ENCODE data around the gene GPD1.
"Not testable (repeated sequence)": the region's sequence is repeated elsewhere in the genome, so short reads cannot be mapped to it uniquely, and the experiment has no call there.

Gene GPD1

DNA sequence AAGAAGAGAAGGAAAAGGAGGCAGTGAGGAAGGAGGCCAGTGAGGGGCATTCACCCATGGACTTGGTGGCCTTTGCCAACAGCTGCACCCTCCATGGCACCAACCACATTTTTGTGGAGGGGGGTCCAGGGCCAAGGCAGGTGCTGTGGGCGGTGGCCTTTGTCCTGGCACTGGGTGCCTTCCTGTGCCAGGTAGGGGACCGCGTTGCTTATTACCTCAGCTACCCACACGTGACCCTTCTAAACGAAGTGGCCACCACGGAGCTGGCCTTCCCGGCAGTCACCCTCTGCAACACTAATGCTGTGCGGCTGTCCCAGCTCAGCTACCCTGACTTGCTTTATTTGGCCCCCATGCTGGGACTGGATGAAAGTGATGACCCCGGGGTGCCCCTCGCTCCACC, 30.1 kb upstream of the GPD1 start:
- no peak for DNase-seq (ENCODE audit: low spot score)

DNA sequence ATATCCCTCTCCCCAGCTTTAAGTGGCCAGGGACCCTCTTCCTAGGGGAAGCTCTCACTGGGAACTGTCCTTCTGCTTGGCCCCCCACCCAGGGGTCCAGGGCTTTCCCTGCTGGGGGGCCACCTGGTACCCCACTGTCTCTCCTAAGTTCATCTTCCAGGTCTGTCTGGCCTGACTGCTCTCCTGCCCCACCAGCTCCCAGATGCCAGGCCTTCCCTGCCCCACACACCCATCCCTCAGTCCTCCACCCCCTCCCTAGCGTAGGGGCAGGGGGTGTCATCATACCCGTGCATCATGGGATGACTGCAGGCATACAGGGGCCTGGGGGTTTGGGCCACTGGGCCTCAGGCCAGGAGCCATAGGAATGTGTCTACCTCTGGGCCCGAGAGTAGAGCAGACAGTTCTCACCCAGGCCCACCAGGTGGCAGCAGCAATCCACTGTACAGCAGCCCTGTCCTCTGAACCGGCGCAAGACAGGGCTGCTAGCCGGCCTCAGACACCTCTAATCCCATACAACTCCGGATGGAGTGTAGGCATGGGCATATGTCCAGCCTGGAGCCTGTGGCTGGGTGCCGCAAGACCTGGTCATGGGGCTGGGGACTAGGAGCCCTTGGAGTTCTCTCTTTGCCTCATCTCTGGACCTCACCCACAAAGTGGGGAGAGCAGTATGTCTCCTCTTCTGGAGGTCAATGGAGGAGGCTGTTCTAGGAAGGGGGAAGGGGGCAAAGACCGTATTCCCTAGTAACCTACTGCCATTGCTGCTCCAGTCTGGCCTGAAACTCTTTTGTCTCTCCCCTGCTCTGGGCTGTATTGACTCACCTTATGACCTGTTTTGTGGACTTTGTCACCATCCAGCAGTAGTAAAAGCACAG, 28.6 kb upstream of the GPD1 start:
- DNase-seq (ENCODE audit: low spot score), result peak; percentile 81

DNA sequence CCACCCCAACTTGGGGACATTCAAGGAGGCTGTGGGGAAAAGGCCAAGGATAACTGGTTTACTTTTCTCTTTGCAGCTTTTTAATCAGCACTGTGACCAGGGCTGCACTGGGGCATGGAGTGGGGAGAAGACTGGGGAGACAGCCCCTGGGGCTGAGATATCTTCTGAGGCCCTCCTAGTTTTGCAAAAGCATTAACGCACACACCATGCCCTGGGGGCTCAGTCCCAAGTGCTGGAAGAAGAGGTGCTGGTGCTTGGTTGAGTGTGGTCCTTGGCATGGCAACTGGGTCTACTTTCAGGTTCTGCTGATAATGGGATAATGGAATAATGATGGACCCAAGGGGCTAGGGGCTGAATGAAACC, 28.0 kb upstream of the GPD1 start:
- no peak for DNase-seq (ENCODE audit: low spot score)

- DNase-seq (ENCODE audit: low spot score), result no peak
These were observed 26.7 kb upstream of the GPD1 start for GRCh38 chr12:50077099-50077498.

DNA sequence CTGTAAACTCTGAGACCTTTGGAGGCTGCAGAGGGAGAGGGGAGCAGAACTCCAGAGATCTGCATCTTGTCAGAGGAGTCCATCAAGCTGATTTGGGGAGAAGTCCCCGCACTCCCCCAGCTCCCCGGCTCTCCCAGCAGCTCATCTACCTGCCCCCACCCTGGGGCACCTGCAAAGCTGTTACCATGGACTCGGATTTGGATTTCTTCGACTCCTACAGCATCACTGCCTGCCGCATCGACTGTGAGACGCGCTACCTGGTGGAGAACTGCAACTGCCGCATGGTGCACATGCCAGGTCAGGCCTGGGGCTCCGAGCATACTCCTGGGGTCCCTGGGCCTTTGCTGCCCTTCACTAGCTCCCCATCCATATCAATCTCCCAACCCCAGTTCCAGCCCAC, 25.5 kb upstream of the GPD1 start:
- no peak for DNase-seq (ENCODE audit: low spot score)

GRCh38 chr12:50079771-50080170, 24.0 kb upstream of the GPD1 start:
- no peak for DNase-seq (ENCODE audit: low spot score)

GRCh38 chr12:50081096-50081808, 22.6 kb upstream of the GPD1 start:
- no peak for DNase-seq (ENCODE audit: low spot score)

DNA sequence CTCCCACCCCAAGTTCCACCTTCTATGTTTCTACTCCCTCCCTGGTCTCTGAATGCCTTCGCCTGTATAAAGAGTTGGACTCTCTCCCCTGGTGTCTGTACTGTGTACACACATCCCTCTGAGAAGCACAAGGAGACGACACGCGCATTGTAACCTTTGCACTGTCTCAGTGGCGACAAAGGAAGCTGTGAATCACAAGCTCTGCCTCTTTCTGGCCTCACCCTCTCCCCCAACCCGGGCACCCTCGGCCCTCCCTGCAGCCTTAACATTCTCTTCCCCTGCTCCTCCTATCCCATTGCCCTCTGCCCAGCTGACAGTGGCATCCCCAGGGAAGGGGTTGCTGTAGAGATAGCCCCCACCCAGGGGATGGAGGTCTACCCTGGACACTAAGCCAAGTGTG, 21.2 kb upstream of the GPD1 start:
- DNase-seq (ENCODE audit: low spot score), result no peak

GRCh38 chr12:50083301-50083700, 20.5 kb upstream of the GPD1 start:
- DNase-seq (ENCODE audit: low spot score), result no peak

DNA sequence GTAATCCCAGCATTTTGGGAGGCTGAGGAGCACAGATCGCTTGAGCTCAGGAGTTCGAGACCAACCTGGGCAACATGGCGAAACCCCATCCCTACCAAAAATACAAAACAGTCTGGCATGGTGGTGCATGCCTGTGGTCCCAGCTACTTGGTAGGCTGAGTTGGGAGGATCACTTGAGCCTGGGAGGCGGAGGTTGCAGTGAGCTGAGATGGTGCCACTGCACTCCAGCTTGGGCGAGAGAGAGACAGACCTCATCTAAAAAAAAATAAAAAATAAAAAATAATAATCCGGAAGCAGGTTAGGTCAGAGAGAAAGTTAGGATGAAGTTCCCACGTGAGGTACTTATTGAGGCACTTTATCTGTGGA, 19.4 kb upstream of the GPD1 start:
- DNase-seq (ENCODE audit: low spot score), result not testable (repeated sequence)

- DNase-seq (ENCODE audit: low spot score), result peak; percentile 94
These were observed 18.8 kb upstream of the GPD1 start, which contains the start of gene SMARCD1 for GRCh38 chr12:50084775-50085614. Gene SMARCD1, plus strand, starts transcription at chr12:50085342. Its CDS starts 28 bp downstream, at chr12:50085370.

DNA sequence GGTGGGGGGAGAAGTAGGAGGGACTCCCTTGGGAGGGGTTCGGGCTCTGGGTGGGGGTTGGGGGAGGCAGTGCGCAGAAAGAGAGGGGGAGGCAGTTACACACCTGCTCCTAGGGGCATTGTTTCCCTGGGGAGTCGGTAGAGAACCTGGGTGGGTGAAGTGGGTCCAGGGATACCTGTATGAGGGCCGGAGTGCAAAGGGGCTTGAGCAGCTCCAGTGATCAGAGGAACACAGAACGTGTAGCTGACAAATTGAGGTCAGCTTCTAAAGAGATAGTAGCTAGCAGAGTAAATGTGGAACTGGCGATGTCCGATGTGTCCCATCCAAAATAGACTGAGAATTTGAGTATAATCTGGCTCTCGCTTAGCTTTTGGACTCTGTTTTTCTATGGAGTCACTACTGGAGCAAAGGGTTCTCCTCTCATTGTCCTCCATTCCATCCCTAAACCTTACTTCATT, 18.2 kb upstream of the GPD1 start:
- DNase-seq (ENCODE audit: low spot score), result no peak

DNA sequence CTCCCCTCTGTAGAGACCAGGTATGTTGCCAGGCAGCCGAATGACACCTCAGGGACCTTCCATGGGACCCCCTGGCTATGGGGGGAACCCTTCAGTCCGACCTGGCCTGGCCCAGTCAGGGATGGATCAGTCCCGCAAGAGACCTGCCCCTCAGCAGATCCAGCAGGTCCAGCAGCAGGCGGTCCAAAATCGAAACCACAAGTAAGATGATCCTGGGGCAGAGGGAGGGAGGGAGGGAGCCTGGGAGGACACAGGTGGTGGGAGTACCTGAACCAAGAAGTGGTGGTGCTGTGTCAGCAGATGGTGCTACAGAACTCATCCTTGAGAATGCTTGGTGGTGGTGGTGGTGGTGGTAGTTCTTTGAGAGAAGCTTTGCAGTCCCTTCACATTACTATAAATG, 17.7 kb upstream of the GPD1 start:
- no peak for DNase-seq (ENCODE audit: low spot score)

- no peak for DNase-seq (ENCODE audit: low spot score)
These were observed 16.7 kb upstream of the GPD1 start for GRCh38 chr12:50087151-50087550.

DNA sequence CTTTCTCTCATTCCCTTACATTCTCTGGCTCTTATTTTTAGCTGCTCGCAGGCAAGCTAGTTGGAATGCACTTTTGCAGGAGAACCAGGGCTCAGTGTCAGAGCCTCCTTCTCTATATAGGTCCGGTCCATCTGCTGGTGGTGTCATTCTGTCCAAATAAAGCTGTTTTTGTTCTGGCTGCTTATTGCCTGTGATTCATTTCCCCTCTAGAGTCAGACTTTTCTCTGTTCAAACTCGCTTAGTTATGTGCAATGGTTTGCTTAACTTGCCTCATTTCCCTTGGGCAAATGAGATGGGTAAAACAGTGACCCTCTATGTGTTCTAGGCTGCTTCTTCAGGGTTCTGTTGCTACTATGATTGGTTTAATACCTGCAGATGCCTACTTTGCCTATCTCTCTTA, 15.8 kb upstream of the GPD1 start:
- no peak for DNase-seq (ENCODE audit: low spot score)

DNA sequence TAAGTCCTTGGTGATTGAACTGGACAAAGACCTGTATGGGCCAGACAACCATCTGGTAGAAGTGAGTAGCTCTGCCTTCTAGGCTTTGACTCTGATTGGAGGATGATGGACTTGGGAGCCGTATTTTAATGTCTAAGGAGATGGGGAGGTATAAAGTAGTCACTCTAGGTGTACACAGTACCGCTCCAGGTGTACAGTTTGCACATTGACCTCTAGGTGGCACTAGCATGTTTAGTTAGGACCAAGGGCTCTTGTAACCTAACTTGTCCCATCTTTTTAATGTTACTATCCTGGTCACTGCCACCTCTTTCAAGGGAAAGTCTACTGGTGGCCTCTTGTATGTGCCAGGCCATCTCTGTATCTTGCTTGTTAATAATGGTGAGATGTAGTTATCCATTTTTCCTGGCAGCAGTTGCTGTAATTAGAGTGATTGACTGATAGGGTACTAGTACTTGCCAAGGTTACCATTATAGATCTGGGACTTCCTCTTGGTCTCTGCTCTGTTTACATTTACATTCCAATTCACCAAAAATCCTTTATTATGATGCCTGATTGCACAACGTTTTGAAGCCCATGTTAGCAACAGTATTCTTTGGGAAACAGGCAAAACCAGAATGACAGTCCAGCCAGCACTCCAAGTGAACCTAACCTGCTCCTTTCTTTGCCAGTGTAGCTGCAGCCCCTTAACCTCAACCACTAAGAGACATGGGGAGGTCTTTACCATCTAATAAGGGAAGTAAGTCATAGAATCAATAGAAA, 15.1 kb upstream of the GPD1 start:
- DNase-seq (ENCODE audit: low spot score), result no peak

- DNase-seq (ENCODE audit: low spot score), result no peak
These were observed 14.1 kb upstream of the GPD1 start for GRCh38 chr12:50089730-50090129.

GRCh38 chr12:50090391-50090790, 13.4 kb upstream of the GPD1 start:
- no peak for DNase-seq (ENCODE audit: low spot score)

- no peak for DNase-seq (ENCODE audit: low spot score)
These were observed 5.9 kb upstream of the GPD1 start for GRCh38 chr12:50097952-50098351.

DNA sequence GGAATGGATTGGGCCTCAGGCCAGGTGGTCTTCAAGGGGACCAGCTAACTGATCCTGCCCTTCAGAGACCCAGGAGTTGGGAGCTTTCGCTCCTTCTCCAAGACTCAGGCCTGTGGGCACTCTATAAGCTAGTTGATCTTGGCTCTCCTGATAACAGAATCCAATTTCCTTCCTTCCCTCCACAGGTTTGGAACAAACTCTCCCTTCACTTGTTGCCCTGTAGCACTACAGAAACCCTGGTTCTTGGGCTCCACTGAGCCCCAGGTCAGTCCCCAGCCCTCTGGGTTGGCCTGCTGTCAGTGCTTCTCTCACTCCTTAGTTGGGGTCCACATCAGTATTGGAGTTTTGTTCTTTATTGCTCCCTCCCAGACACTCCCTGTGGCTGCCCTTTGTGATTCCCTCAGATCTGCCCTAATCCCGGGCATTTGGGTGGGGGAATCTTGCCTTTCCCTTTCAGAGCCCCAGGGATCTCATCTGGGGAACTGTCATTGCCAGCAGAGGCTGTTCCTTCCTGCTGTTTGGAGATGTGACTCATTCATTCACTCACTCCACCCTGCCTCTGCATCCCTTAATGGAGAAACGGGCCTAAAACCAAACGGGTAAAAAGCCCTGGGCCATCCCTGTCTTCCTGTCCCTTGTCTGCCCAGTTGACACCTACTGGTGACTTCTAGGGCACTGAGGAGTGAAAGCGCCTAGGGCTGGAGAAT, 4.4 kb upstream of the GPD1 start:
- DNase-seq (ENCODE audit: low spot score), result no peak

DNA sequence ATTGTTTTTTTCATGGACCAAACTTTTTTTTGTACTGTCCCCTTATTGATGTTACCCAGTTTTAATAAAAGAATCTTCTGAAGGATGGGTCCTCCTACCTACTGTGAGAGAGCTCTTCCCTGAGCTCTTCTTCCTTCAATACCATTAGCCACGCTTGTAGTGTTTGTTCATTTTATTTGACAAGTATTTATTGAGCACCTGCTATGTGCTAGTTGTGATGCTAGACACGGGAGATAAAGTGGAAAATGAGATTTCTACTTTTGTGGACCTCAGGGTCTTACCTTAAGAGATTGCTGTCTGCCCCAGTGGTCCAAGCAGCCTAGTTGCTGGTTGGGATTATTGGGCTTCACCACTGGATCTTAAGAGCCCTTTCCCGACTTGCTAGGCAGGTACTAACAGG, 3.2 kb upstream of the GPD1 start:
- no peak for DNase-seq (ENCODE audit: low spot score)

All from globus pallidus (tissue), 1 donor.